ENCODE measurements around the gene MAP3K2.

The MAP3K2 gene

GRCh38 chr2:127429291-127429690 is 41.5 kb upstream of the MAP3K2 start:
- no peak for DNase-seq (ENCODE audit: low spot score)
- no peak overlapping the region for H3K27ac ChIP-seq
- TF ChIP-seq CTCF (conservative IDR thresholded peaks at IDR 0.05; ENCODE audit: low read depth): no peak
- ChIA-PET POLR2A (ENCODE audit: low non-redundant PET) (no interaction called here), CTCF (interaction anchor here (1.7 kb wide), 1 partner anchor 50 kb away, joined by 4 read pairs; no protein-coding TSS in a partner anchor)

- ChIA-PET POLR2A (ENCODE audit: low non-redundant PET) (no interaction called here), CTCF (interaction anchor here (1.7 kb wide), 1 partner anchor 50 kb away, joined by 4 read pairs; no protein-coding TSS in a partner anchor)
- H3K27ac ChIP-seq: no peak overlapping the region
- no peak for TF ChIP-seq CTCF (conservative IDR thresholded peaks at IDR 0.05; ENCODE audit: low read depth)
- no peak for DNase-seq (ENCODE audit: low spot score)
Observed at GRCh38 chr2:127428815-127429109, 41.0 kb upstream of the MAP3K2 start.

GRCh38 chr2:127428057-127428814 is 40.5 kb upstream of the MAP3K2 start:
- TF ChIP-seq CTCF (conservative IDR thresholded peaks at IDR 0.05; ENCODE audit: low read depth): no peak
- no peak for DNase-seq (ENCODE audit: low spot score)
- POLR2A ChIA-PET (ENCODE audit: low non-redundant PET): no interaction called here
- CTCF ChIA-PET: interaction anchor here (1.7 kb wide), 1 partner anchor 51 kb away, joined by 4 read pairs; no protein-coding TSS in a partner anchor
- H3K27ac ChIP-seq: no peak overlapping the region

- no peak for DNase-seq (ENCODE audit: low spot score)
- CTCF ChIA-PET: no interaction called here
- H3K27ac ChIP-seq: no peak overlapping the region
- no peak for TF ChIP-seq CTCF (conservative IDR thresholded peaks at IDR 0.05; ENCODE audit: low read depth)
- POLR2A ChIA-PET (ENCODE audit: low non-redundant PET): no interaction called here
Observed at GRCh38 chr2:127427376-127428056, 39.7 kb upstream of the MAP3K2 start.

- no peak for TF ChIP-seq CTCF (conservative IDR thresholded peaks at IDR 0.05; ENCODE audit: low read depth)
- POLR2A ChIA-PET (ENCODE audit: low non-redundant PET): no interaction called here
- no peak for DNase-seq (ENCODE audit: low spot score)
- CTCF ChIA-PET: interaction anchor here (1.0 to 1.5 kb wide), 2 partner anchors 11 to 12 kb away, joined by 3 to 4 read pairs; no protein-coding TSS in a partner anchor
- H3K27ac ChIP-seq: no peak overlapping the region
Observed at GRCh38 chr2:127426501-127427354, 39.0 kb upstream of the MAP3K2 start.
